ENCODE data around the gene MYADM. TPM values are rescaled to one million over a fixed set of nuclear protein-coding genes. Genes with fewer than 3 reads are reported as not detected.

The MYADM gene
- total and polyA plus RNA-seq, 4 donors = 2.6 to 28.0 (median 6.6) TPM

DNA sequence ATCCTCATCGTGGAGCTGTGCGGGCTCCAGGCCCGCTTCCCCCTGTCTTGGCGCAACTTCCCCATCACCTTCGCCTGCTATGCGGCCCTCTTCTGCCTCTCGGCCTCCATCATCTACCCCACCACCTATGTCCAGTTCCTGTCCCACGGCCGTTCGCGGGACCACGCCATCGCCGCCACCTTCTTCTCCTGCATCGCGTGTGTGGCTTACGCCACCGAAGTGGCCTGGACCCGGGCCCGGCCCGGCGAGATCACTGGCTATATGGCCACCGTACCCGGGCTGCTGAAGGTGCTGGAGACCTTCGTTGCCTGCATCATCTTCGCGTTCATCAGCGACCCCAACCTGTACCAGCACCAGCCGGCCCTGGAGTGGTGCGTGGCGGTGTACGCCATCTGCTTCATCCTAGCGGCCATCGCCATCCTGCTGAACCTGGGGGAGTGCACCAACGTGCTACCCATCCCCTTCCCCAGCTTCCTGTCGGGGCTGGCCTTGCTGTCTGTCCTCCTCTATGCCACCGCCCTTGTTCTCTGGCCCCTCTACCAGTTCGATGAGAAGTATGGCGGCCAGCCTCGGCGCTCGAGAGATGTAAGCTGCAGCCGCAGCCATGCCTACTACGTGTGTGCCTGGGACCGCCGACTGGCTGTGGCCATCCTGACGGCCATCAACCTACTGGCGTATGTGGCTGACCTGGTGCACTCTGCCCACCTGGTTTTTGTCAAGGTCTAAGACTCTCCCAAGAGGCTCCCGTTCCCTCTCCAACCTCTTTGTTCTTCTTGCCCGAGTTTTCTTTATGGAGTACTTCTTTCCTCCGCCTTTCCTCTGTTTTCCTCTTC is 6.3 kb downstream of the MYADM start:
- H3K27ac ChIP-seq (ENCODE audit: low read depth in 1 of 2, low read length in 2 of 2) = no peak overlapping the region
- no peak for DNase-seq (ENCODE audit: low spot score)
- peaks cover 3 to 15% (median 9%) of the 10 kb centered on the region in 4 donors for H3K36me3 ChIP-seq (ENCODE audit: control insufficient read depth in 4 of 4, insufficient read depth in 3 of 4, low read depth in 1 of 4, low read length in 3 of 4)
- no peak overlapping the region for H3K9ac ChIP-seq (ENCODE audit: low read depth in 1 of 2, low read length in 2 of 2)
- H3K27me3 ChIP-seq (ENCODE audit: control insufficient read depth in 4 of 4, insufficient read depth in 4 of 4, low read length in 3 of 4) = no peaks in the 10 kb centered on the region
- TF ChIP-seq NR2F2 (IDR thresholded peaks at IDR 0.05) = no peak
- TF ChIP-seq JUND (IDR thresholded peaks at IDR 0.05) = no peak
- no peak for TF ChIP-seq YY1 (IDR thresholded peaks at IDR 0.05)
- TF ChIP-seq RXRA (IDR thresholded peaks at IDR 0.05) = no peak
- TF ChIP-seq, protein P1, sequence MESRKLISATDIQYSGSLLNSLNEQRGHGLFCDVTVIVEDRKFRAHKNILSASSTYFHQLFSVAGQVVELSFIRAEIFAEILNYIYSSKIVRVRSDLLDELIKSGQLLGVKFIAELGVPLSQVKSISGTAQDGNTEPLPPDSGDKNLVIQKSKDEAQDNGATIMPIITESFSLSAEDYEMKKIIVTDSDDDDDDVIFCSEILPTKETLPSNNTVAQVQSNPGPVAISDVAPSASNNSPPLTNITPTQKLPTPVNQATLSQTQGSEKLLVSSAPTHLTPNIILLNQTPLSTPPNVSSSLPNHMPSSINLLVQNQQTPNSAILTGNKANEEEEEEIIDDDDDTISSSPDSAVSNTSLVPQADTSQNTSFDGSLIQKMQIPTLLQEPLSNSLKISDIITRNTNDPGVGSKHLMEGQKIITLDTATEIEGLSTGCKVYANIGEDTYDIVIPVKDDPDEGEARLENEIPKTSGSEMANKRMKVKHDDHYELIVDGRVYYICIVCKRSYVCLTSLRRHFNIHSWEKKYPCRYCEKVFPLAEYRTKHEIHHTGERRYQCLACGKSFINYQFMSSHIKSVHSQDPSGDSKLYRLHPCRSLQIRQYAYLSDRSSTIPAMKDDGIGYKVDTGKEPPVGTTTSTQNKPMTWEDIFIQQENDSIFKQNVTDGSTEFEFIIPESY (IDR thresholded peaks at IDR 0.05) = no peak
- no peak for TF ChIP-seq EGR1 (IDR thresholded peaks at IDR 0.05; ENCODE audit: low read depth in 2 of 2)
- TF ChIP-seq FOXA2 (IDR thresholded peaks at IDR 0.05) = no peak
- TF ChIP-seq GABPA (IDR thresholded peaks at IDR 0.05 in 1 of 2, conservative IDR thresholded peaks at IDR 0.05 in 1 of 2) = no peak
- TF ChIP-seq, protein P2, sequence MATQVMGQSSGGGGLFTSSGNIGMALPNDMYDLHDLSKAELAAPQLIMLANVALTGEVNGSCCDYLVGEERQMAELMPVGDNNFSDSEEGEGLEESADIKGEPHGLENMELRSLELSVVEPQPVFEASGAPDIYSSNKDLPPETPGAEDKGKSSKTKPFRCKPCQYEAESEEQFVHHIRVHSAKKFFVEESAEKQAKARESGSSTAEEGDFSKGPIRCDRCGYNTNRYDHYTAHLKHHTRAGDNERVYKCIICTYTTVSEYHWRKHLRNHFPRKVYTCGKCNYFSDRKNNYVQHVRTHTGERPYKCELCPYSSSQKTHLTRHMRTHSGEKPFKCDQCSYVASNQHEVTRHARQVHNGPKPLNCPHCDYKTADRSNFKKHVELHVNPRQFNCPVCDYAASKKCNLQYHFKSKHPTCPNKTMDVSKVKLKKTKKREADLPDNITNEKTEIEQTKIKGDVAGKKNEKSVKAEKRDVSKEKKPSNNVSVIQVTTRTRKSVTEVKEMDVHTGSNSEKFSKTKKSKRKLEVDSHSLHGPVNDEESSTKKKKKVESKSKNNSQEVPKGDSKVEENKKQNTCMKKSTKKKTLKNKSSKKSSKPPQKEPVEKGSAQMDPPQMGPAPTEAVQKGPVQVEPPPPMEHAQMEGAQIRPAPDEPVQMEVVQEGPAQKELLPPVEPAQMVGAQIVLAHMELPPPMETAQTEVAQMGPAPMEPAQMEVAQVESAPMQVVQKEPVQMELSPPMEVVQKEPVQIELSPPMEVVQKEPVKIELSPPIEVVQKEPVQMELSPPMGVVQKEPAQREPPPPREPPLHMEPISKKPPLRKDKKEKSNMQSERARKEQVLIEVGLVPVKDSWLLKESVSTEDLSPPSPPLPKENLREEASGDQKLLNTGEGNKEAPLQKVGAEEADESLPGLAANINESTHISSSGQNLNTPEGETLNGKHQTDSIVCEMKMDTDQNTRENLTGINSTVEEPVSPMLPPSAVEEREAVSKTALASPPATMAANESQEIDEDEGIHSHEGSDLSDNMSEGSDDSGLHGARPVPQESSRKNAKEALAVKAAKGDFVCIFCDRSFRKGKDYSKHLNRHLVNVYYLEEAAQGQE (IDR thresholded peaks at IDR 0.05) = no peak
- no peak for TF ChIP-seq HNF4A (conservative IDR thresholded peaks at IDR 0.05)
- TF ChIP-seq SP1 (IDR thresholded peaks at IDR 0.05) = no peak
- TF ChIP-seq FOXA1 (IDR thresholded peaks at IDR 0.05) = no peak
- TF ChIP-seq, protein P3, sequence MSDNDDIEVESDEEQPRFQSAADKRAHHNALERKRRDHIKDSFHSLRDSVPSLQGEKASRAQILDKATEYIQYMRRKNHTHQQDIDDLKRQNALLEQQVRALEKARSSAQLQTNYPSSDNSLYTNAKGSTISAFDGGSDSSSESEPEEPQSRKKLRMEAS (IDR thresholded peaks at IDR 0.05) = no peak
- TF ChIP-seq HNF4G (IDR thresholded peaks at IDR 0.05) = no peak
- TF ChIP-seq RAD21 (IDR thresholded peaks at IDR 0.05) = no peak
- no peak for TF ChIP-seq TAF1 (conservative IDR thresholded peaks at IDR 0.05)
- TF ChIP-seq, protein P4, sequence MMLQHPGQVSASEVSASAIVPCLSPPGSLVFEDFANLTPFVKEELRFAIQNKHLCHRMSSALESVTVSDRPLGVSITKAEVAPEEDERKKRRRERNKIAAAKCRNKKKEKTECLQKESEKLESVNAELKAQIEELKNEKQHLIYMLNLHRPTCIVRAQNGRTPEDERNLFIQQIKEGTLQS (IDR thresholded peaks at IDR 0.05) = no peak
- TF ChIP-seq, protein P5, sequence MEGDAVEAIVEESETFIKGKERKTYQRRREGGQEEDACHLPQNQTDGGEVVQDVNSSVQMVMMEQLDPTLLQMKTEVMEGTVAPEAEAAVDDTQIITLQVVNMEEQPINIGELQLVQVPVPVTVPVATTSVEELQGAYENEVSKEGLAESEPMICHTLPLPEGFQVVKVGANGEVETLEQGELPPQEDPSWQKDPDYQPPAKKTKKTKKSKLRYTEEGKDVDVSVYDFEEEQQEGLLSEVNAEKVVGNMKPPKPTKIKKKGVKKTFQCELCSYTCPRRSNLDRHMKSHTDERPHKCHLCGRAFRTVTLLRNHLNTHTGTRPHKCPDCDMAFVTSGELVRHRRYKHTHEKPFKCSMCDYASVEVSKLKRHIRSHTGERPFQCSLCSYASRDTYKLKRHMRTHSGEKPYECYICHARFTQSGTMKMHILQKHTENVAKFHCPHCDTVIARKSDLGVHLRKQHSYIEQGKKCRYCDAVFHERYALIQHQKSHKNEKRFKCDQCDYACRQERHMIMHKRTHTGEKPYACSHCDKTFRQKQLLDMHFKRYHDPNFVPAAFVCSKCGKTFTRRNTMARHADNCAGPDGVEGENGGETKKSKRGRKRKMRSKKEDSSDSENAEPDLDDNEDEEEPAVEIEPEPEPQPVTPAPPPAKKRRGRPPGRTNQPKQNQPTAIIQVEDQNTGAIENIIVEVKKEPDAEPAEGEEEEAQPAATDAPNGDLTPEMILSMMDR (IDR thresholded peaks at IDR 0.05; ENCODE audit: low read depth, low read length, missing input control) = no peak
- H3K4me3 ChIP-seq (ENCODE audit: low read depth in 1 of 3, low read length in 3 of 3) = no peak overlapping the region
- 96% methylated on average over 51 of the region's 51 CpGs for WGBS
- no peaks in the 10 kb centered on the region for H3K9me3 ChIP-seq (ENCODE audit: control insufficient read depth in 4 of 4, low read length in 3 of 4)
- peaks cover 0 to 11% (median 7%) of the 10 kb centered on the region in 4 donors for H3K4me1 ChIP-seq (ENCODE audit: control insufficient read depth in 4 of 4, insufficient read depth in 4 of 4, low read length in 3 of 4)
